Activated CD4-positive, alpha-beta memory T cell treated with anti-CD3 and anti-CD28 coated beads, Interleukin-2, amount 10 ng/mL, durations not matched to agents 7 days and 5 days (primary cell): ENCODE results near the gene CELSR1. TPM values are rescaled to one million over a fixed set of nuclear protein-coding genes. Genes with fewer than 3 reads are reported as not detected.

ENCODE experiments used
- CTCF ChIA-PET: fragments of 350-600 bp; sonication (Branson Sonifier 250); formaldehyde crosslinking; loops from one replicate; lab custom pipeline; 2021; ENCODE audit warnings: antibody characterized with exemption, inconsistent platforms; lab: Charles Lee
- POLR2A ChIA-PET: fragments of 350-600 bp; sonication (Branson Sonifier 250); formaldehyde crosslinking; loops from one replicate; lab custom pipeline; 2021; ENCODE audit warnings: antibody characterized with exemption; lab: Charles Lee
- DNase-seq: peaks from one replicate; pipeline ENCODE4 v3.0.0-alpha.2; 2020
- H3K27ac Mint-ChIP-seq: one replicate; pipeline ENCODE4 v1.8.0; 2021; ENCODE audit warnings: mild to moderate bottlenecking, mixed read lengths
- H3K27me3 Mint-ChIP-seq: one replicate; pipeline ENCODE4 v1.8.0; 2021; ENCODE audit warnings: mixed read lengths
- H3K36me3 Mint-ChIP-seq: one replicate; pipeline ENCODE4 v1.8.0; 2021; ENCODE audit warnings: low read depth, mixed read lengths
- H3K4me1 Mint-ChIP-seq: one replicate; pipeline ENCODE4 v1.8.0; 2021; ENCODE audit warnings: mixed read lengths
- H3K4me3 Mint-ChIP-seq: one replicate; pipeline ENCODE4 v1.8.0; 2021; ENCODE audit warnings: mild to moderate bottlenecking, mixed read lengths
- H3K9me3 Mint-ChIP-seq: one replicate; pipeline ENCODE4 v1.8.0; 2021; ENCODE audit warnings: mixed read lengths
- total RNA-seq, 2 experiments: library from RNA; stranded (reverse); gene quantifications; one replicate each; pipeline ENCODE4 v1.2.3, GENCODE V29; 2021

CELSR1 gene
- total RNA-seq, 2 experiments from 2014 or later, result 0.10 to 0.13 TPM

DNA sequence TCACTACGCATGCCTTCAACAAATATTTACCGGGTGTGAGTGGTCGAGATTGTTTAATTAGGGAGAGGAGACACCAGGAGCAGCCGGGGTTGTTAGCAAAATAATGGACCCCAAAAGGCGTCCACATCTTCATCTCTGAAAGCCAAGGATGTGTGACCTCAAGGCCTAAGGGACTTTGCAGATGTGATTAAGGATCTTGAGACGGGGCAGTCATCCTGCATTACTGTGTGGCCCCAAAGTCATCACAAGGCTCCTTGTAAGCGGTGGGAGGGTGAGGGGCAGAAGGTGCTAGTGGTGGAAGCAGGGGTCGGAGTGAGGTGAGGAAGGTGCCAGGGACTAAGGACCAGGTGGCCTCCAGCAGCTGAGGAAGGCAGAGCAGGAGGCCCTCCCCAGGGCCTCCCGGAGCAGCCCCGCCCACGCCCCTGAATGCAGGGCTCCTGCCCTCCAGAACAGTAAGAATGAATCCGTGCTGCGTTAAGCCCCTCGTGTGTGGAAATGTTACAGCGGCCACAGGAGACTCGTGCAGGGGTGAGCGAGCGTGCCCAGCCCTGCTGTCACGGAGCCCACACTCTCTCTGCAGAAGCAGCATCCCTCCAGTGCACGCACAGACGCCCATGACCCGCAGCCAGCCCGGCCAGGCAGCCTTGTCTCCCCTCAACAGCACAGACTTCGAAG lies 83.5 kb downstream of the CELSR1 start:
- Mint-ChIP-seq H3K36me3 (no peaks in the 10 kb centered on the region), H3K27ac (no peak overlapping the region), H3K4me3 (no peak overlapping the region), H3K4me1 (no peaks in the 10 kb centered on the region), H3K9me3 (no peaks in the 10 kb centered on the region), H3K27me3 (no peaks in the 10 kb centered on the region)
- CTCF ChIA-PET, result no interaction called here
- POLR2A ChIA-PET, result no interaction called here
- DNase-seq, result no peak

DNA sequence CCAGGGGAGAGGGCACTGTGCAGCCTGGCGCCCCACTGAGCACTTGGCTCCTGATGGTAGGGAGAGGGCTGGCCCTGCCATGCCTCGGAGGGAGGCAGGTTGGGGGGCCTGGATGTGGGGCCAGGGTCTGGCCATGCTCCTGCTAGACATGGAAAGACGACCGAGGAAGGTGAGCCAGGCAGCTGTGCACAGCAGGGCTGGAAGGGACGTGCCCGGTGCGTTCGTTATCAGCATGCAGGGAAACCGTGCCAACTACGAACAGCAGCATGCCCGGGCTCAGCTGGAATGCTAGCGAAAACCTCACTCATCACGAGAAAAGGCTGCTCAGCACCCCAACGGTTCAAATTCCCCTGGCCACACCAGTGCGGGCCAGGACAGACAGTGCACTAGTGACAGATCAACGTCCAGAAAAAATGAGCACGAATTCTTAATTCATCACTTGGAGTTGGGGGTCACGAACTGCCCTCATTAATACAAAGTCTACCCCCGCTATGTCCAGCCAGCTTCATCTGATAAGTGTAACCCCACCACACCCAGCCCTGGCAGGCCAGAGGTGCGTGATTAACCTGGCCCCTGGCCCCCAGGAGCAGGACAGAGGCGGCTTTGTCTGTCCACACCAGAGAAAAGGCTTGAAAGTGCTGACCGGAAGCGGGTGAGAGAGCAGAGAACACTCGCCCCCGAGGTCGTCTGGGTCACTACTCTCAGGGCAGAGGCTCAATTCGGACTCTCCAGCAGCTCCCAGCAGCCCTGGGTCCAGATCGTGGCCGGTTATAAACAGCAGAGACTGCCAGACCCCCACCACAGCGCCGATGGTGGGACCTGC lies 84.2 kb downstream of the CELSR1 start:
- Mint-ChIP-seq H3K27me3 (no peaks in the 10 kb centered on the region), H3K9me3 (no peaks in the 10 kb centered on the region), H3K36me3 (no peaks in the 10 kb centered on the region), H3K27ac (no peak overlapping the region), H3K4me1 (no peaks in the 10 kb centered on the region), H3K4me3 (no peak overlapping the region)
- ChIA-PET POLR2A (no interaction called here), CTCF (no interaction called here)
- DNase-seq, result no peak

DNA sequence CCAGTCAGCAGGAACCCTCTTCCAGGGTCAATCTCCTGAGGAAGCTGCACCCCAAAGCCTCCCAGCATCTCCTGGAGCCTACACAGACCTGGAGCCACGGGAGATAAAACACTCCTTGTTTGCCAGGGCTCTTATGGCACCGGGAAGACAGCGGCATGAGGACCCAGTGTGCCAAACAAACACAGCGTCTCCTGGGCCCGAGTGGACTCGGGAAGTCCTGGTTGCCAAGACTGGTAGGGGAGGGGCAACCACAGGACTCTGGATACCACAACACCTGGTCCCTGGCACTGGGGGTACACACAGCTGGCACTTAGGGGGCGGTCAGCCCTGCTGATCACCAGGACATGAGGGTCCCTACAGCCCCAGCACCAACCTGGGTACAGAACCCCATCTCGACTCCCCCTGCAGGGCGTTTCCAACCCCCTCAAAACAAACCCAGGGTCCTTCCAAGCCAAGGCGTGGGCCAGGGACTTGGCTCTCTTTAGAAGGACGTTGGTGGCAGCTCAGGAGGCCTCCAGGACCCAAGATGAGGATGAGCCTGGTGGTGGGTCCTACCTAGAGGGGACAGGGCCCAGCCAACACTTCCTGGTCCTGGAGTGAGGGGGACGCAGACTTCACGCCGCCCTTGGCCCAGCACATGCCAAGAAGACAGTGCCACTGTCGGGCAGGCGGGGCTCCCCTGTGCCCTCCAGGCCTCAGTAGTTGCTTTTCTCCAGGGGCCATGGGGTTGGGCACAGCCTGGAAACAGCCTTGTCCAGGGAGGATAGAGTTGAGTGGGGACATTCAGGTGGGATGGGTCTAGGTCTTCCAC lies 85.0 kb downstream of the CELSR1 start:
- CTCF ChIA-PET, result no interaction called here

DNA sequence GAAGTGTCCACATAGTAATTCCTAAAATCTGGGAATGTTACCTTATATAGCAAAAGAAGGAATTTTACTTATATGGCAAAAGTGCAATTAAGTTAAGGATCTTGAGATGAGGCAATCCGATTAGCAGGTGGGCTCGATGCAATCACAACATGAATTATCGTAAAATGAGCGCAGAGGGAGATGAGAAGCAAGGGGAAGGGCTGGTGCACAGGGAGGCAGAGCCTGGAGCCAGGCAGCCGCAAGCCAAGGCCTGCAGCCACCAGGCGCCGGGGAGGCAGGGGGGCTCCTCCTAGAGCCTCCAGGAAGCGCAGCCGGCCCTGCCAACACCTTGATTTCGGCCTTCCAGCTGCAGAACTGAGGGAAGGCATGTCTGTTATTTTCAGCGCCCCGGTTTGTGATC lies 85.7 kb downstream of the CELSR1 start:
- Mint-ChIP-seq H3K27ac (no peak overlapping the region), H3K4me1 (no peaks in the 10 kb centered on the region), H3K9me3 (no peaks in the 10 kb centered on the region), H3K27me3 (no peaks in the 10 kb centered on the region), H3K4me3 (no peak overlapping the region), H3K36me3 (no peaks in the 10 kb centered on the region)
- ChIA-PET POLR2A (no interaction called here), CTCF (no interaction called here)
- no peak for DNase-seq

More for the DNA sequence above, 85.0 kb downstream of the CELSR1 start:
- Mint-ChIP-seq H3K4me3 (no peak overlapping the region), H3K9me3 (no peaks in the 10 kb centered on the region), H3K36me3 (no peaks in the 10 kb centered on the region), H3K27me3 (no peaks in the 10 kb centered on the region), H3K4me1 (no peaks in the 10 kb centered on the region), H3K27ac (no peak overlapping the region)
- no peak for DNase-seq
- POLR2A ChIA-PET, result no interaction called here

DNA sequence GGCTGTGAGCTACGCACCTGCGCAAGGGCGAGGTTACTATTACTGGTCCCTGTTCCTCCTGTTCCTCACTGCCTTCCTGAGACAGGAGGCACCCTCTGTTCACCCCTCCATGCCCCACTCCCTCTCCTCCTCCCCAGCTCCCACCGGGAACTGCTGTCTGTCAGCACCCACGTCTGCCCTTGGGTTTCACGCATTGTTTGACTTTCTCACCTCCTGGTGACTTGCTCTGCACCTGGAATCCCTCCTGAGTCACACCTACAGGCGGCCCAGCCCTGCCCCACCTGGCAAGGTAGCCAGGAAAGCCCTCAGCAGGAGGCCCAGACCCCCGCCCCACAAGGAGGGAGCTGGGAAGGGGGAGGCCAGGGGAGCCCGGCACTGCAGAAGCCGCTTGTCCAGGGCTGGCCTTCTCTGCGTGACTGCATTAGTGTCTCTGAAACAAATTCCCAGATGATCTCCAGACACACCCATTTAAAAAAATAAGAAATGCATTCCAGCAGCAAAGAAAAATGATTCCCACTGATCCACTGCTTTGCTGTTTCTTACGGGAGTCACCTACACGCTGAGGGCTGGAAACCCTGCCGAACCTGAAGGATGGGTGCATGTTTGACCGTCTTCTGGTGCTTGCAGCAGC lies 86.4 kb downstream of the CELSR1 start:
- H3K4me1 Mint-ChIP-seq, result no peaks in the 10 kb centered on the region
- DNase-seq, result no peak
- no peaks in the 10 kb centered on the region for H3K27me3 Mint-ChIP-seq
- ChIA-PET CTCF (no interaction called here), POLR2A (no interaction called here)
- no peak overlapping the region for H3K27ac Mint-ChIP-seq
- H3K4me3 Mint-ChIP-seq, result no peak overlapping the region
- no peaks in the 10 kb centered on the region for H3K36me3 Mint-ChIP-seq
- H3K9me3 Mint-ChIP-seq, result no peaks in the 10 kb centered on the region

DNA sequence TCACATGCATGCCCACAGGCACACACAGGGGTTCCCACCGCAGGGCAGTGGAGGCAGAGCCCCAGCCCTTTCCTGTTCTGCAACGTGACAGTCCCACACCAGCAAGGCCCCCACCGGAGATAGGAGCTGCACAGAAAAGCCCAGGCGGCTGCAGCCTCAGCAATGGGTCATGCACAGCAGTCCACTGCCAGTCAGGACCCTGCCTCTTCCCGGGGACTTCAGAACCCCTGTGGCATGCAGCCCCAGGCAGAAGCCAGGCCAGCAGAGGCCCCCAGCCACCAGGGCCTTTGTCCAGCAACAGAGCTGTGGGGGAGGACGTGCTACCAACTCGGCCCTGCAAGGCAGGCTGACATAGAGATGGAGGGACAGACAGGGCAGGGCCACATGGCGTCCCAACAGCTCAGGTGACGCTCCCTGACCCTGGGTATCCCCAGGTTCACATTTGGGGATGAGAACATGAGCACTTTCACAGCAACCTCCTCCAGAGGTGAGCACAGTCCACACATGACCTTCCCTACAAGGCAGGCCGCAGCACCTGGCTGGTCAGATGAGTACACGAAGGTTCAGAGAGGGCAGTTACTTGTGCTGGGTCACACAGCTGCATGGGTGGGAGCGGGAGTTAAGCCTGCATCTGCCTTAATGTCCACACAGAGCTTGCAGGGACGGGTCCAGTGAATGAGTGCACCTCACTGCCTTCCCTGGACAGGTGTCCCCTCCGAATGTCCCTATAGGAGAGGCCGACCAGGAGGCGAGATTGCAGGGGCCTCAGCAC lies 87.3 kb downstream of the CELSR1 start:
- CTCF ChIA-PET, result no interaction called here
- H3K4me1 Mint-ChIP-seq, result no peaks in the 10 kb centered on the region
- no peak overlapping the region for H3K4me3 Mint-ChIP-seq
- no peaks in the 10 kb centered on the region for H3K9me3 Mint-ChIP-seq
- H3K36me3 Mint-ChIP-seq, result no peaks in the 10 kb centered on the region
- H3K27ac Mint-ChIP-seq, result no peak overlapping the region
- DNase-seq, result no peak
- POLR2A ChIA-PET, result no interaction called here
- no peaks in the 10 kb centered on the region for H3K27me3 Mint-ChIP-seq

DNA sequence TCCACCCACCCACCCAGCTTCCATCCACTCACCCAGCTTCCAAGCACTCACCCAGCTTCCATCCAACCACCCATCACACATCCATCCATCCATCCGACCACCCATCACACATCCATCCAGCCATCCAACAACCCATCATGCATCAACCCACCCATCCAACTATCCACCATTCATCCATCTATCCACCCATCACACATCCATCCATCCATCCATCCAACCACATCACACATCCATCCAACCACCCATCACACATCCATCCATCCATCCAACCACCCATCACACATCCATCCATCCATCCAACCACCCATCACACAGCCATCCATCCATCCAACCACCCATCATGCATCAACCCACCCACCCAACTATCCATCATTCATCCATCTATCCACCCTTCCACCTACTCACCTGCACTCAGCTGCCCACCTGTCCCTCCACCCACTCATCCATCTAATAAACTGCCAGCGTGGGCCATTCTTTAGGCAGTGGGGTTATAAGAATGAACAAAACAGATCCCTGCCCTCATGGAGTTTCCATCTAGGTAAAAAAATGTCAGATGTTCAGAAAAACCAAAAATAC lies 88.2 kb downstream of the CELSR1 start:
- H3K27me3 Mint-ChIP-seq, result no peaks in the 10 kb centered on the region
- no peak overlapping the region for H3K27ac Mint-ChIP-seq
- H3K36me3 Mint-ChIP-seq, result no peaks in the 10 kb centered on the region
- H3K4me3 Mint-ChIP-seq, result no peak overlapping the region
- POLR2A ChIA-PET, result no interaction called here
- DNase-seq, result no peak
- no peaks in the 10 kb centered on the region for H3K4me1 Mint-ChIP-seq
- no peaks in the 10 kb centered on the region for H3K9me3 Mint-ChIP-seq
- CTCF ChIA-PET, result no interaction called here

DNA sequence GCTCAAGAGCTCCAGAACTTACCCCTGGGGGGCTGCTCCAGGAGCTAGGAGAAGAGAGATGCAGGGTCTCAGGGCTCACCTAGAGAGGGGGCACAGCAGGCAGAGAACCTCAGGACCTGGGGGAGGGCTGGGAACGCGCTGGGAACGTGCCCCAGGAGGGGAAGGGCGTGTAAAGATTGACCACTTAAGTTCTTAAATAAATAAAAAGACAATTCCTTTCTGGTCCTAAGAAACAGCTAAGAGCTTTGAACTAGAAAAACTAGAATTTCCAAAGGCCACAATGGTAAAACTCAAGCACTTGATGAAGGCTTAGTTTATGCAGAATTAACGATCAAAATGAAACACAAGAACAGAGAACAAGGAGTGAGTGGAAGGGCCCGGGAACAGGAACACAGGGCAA lies 89.1 kb downstream of the CELSR1 start:
- DNase-seq, result no peak
- Mint-ChIP-seq H3K36me3 (no peaks in the 10 kb centered on the region), H3K27me3 (no peaks in the 10 kb centered on the region), H3K4me1 (no peaks in the 10 kb centered on the region), H3K4me3 (no peak overlapping the region), H3K9me3 (no peaks in the 10 kb centered on the region), H3K27ac (no peak overlapping the region)
- ChIA-PET CTCF (no interaction called here), POLR2A (no interaction called here)

DNA sequence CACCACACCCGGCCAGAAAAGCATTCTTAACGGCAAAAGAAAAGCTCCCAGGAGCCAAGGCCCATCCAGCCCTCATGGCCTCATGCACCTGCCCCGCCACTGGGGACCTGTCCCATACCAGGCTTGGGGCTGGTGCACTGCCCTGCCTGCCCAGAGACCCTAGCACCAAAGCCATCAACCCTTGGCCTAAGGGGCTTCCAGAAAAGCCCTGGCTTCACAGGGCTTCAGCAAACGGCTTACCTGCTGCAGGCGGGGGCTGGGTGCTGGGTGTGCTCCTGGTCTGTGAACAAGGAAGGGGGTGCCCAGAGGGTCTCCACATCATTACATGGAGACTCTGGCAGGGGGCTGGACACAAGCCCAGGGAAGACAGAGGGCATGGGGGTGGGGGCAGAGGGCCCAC lies 89.5 kb downstream of the CELSR1 start:
- Mint-ChIP-seq H3K27ac (no peak overlapping the region), H3K36me3 (no peaks in the 10 kb centered on the region), H3K27me3 (no peaks in the 10 kb centered on the region), H3K9me3 (no peaks in the 10 kb centered on the region), H3K4me3 (no peak overlapping the region), H3K4me1 (no peaks in the 10 kb centered on the region)
- DNase-seq, result no peak
- ChIA-PET CTCF (no interaction called here), POLR2A (no interaction called here)

DNA sequence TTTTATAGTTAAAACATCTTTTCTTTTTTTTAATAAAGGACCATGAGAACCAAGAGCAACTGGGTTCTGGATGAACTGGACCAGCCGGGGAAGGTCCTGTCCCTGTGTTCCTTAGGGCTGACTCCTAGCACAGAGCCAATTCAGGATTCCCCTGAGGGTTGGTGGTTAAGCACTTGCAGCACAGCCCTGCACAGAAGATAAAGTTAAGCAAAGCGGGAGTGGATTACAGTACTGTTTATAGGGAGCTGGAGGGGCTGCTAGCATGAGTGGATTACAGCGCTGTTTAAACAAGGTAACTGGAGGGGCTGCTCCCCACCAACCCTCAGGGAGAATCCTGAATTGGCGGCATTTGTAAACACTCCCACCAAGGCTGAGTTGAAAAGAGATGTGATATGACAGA lies 90.6 kb downstream of the CELSR1 start:
- CTCF ChIA-PET, result no interaction called here

DNA sequence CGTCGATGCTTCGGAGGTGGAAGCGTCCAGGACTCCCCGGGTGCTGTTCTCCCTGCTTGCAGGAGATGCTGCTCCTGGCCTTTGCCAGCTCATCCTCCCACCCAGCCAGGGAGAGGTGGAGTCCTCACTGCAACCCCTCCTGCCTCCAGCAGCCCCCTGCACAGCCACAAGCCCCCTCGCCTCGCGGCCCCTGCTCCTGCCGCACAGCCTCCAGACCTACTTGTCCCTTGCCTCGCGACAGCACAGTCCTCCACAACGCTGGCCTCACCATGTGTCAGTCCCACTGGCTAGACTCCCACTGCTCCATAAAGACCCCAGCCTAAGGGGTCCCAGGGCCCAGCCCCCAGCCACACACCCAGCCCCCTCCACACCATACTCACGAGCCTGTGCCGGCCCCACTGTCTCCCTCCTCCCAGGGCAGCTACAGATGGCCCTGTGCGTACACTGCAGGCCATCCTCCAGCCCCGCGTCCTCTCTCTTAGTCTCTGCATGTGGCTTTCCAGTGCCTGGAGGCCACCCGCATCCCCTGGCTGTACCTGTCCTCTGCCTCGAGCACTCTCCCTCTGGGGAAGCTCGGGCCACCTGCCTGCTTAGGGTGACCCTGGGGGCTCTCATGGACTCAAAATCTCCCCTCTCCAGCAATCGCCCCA lies 91.5 kb downstream of the CELSR1 start:
- Mint-ChIP-seq H3K27ac (no peak overlapping the region), H3K9me3 (no peaks in the 10 kb centered on the region), H3K4me1 (no peaks in the 10 kb centered on the region), H3K36me3 (no peaks in the 10 kb centered on the region), H3K4me3 (no peak overlapping the region), H3K27me3 (no peaks in the 10 kb centered on the region)
- DNase-seq, result no peak
- ChIA-PET CTCF (no interaction called here), POLR2A (no interaction called here)

More for the DNA sequence above, 90.6 kb downstream of the CELSR1 start:
- H3K9me3 Mint-ChIP-seq, result no peaks in the 10 kb centered on the region
- no peaks in the 10 kb centered on the region for H3K27me3 Mint-ChIP-seq
- H3K4me3 Mint-ChIP-seq, result no peak overlapping the region
- H3K27ac Mint-ChIP-seq, result no peak overlapping the region
- POLR2A ChIA-PET, result no interaction called here
- H3K36me3 Mint-ChIP-seq, result no peaks in the 10 kb centered on the region
- no peak for DNase-seq
- no peaks in the 10 kb centered on the region for H3K4me1 Mint-ChIP-seq

DNA sequence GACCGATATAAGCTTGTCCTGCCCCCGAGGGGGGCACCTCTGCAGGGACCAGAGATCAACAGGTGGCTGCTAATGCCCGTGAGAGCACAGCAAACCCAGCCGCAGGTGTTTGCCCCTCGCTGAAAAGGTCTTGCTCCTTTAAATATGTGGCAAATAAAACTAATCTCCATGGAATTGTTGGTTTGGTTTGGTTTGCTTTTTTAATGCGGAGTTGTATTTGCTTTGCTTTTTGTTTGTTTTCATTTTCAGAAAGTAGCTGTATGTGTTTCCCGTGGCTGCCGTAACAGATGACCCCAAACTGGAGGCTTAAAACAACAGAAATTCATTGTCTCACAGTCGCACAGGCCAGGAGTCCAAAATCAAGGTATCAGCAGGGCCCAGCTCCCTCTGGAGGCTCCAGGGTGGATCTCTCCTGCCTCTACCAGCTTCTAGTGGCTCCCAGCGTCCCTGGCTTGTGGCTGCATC lies 93.0 kb downstream of the CELSR1 start:
- CTCF ChIA-PET, result no interaction called here
- Mint-ChIP-seq H3K27me3 (no peaks in the 10 kb centered on the region), H3K27ac (no peak overlapping the region), H3K9me3 (no peaks in the 10 kb centered on the region), H3K36me3 (no peaks in the 10 kb centered on the region), H3K4me3 (no peak overlapping the region), H3K4me1 (no peaks in the 10 kb centered on the region)
- no peak for DNase-seq
- POLR2A ChIA-PET, result no interaction called here
